GM06990 (cell line): ENCODE data around the gene KRT6A.

Experiments
- DNase-seq: peaks from one replicate; pipeline ENCODE4 v3.0.0-alpha.2; 2011; ENCODE audit not compliant: insufficient read length; ENCODE audit errors: extremely low read depth
- H3K27me3 ChIP-seq: replicated peaks from 2 replicates; pipeline ENCODE4 v1.6.0; 2011; ENCODE audit warnings: low read length; ENCODE audit not compliant: control insufficient read depth, insufficient read depth
- H3K36me3 ChIP-seq: 2 replicates; pipeline ENCODE4 v1.5.1; 2011; ENCODE audit warnings: low read length; ENCODE audit not compliant: control insufficient read depth, insufficient read depth
- H3K4me3 ChIP-seq: replicated peaks from 2 replicates; pipeline ENCODE4 v1.5.1; 2011; ENCODE audit warnings: low read depth, mild to moderate bottlenecking, control low read depth, low read length
- TF ChIP-seq, protein P1 (sequence below): IDR thresholded peaks from 2 replicates; pipeline ENCODE4 v1.5.1; 2011; ENCODE audit warnings: low read length, control low read depth, mild to moderate bottlenecking, inconsistent platforms; ENCODE audit not compliant: insufficient read depth, poor library complexity, severe bottlenecking

Gene KRT6A

GRCh38 chr12:52521175-52521567 is 28.1 kb upstream of the KRT6A start:
- no peak for DNase-seq
- Histone ChIP-seq H3K36me3 (no peaks in the 10 kb centered on the region), H3K4me3 (no peak overlapping the region), H3K27me3 (no peaks in the 10 kb centered on the region; the same call in 1 of the 2 replicates)
- TF ChIP-seq, protein P1, sequence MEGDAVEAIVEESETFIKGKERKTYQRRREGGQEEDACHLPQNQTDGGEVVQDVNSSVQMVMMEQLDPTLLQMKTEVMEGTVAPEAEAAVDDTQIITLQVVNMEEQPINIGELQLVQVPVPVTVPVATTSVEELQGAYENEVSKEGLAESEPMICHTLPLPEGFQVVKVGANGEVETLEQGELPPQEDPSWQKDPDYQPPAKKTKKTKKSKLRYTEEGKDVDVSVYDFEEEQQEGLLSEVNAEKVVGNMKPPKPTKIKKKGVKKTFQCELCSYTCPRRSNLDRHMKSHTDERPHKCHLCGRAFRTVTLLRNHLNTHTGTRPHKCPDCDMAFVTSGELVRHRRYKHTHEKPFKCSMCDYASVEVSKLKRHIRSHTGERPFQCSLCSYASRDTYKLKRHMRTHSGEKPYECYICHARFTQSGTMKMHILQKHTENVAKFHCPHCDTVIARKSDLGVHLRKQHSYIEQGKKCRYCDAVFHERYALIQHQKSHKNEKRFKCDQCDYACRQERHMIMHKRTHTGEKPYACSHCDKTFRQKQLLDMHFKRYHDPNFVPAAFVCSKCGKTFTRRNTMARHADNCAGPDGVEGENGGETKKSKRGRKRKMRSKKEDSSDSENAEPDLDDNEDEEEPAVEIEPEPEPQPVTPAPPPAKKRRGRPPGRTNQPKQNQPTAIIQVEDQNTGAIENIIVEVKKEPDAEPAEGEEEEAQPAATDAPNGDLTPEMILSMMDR: no peak

DNA sequence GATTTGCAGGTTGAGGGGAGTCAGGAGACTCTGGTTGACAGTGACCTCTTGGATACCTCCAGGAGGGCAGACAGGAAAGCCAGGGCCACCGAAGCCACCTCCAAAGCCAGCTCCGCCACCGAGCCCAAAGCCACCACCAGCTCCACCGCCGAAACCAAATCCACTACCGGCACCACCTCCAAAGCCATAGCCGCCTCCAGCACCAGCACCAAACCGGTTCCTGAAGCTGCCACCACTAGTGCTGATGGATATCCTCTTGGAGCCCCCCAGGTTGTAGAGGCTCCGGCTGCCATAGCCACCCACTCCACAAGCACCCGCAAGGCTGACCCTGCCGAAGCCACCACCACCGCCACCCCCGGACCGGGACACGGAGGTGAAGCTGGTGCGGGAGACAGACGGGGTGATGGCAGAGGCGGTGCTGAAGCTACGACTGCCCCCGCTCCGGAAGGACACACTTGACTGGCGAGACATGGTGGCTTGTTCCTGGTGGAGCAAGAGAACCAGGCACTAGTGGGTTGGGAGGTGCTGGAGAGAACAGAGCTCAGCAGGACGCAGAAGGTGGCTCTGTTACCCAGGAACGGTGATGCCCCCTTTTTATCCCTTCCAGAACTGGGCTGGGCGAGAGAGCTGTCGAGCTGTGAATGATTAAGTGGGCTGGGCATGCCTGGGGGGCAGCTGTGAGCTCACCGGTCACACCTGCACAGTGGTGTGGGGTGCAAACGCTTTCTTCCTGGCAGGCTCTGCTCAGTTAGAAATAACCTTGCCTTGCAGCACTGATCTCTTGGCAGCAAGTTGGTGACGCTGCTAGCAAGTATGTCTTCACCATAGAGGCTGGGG is 27.0 kb upstream of the KRT6A start, which contains the start of gene KRT5:
KRT5 (minus strand) TSS at position 569 of the 837 bp plus-strand sequence; CDS start at position 471, 98 bp downstream.
- no peak for DNase-seq
- TF ChIP-seq, protein P1: no peak
- no peaks in the 10 kb centered on the region for H3K36me3 ChIP-seq
- no peaks in the 10 kb centered on the region; the same call in 1 of the 2 replicates for H3K27me3 ChIP-seq
- no peak within 1 kb of the TSS for H3K4me3 ChIP-seq

GRCh38 chr12:52519387-52519703 is 26.3 kb upstream of the KRT6A start:
- TF ChIP-seq, protein P1: no peak
- Histone ChIP-seq H3K36me3 (no peaks in the 10 kb centered on the region), H3K27me3 (no peaks in the 10 kb centered on the region; the same call in 1 of the 2 replicates), H3K4me3 (no peak overlapping the region)
- DNase-seq: no peak

- DNase-seq: no peak
- H3K27me3 ChIP-seq: no peaks in the 10 kb centered on the region; the same call in 1 of the 2 replicates
- TF ChIP-seq, protein P1: no peak
- H3K36me3 ChIP-seq: no peaks in the 10 kb centered on the region
- no peak overlapping the region for H3K4me3 ChIP-seq
These were observed 25.7 kb upstream of the KRT6A start for GRCh38 chr12:52518574-52519386.

- Histone ChIP-seq H3K27me3 (no peaks in the 10 kb centered on the region; the same call in 1 of the 2 replicates), H3K4me3 (no peak overlapping the region), H3K36me3 (no peaks in the 10 kb centered on the region)
- TF ChIP-seq, protein P1: no peak
- no peak for DNase-seq
These were observed 24.8 kb upstream of the KRT6A start for GRCh38 chr12:52517888-52518287.
